Mesendoderm (in vitro differentiated cells): ENCODE data around the gene SNAPIN.
"Not testable (repeated sequence)": the region's sequence is repeated elsewhere in the genome, so short reads cannot be mapped to it uniquely, and the experiment has no call there.

Experiments
- DNase-seq: peaks from one replicate; pipeline ENCODE4 v3.0.0; 2013
- H2AK5ac ChIP-seq: 2 replicates; pipeline ENCODE4 v1.6.1; 2013; ENCODE audit warnings: low read length, inconsistent platforms
- H2BK120ac ChIP-seq: 2 replicates; pipeline ENCODE4 v1.6.1; 2013; ENCODE audit warnings: low read depth, mild to moderate bottlenecking, low read length, moderate library complexity, mixed read lengths
- H2BK15ac ChIP-seq: replicated peaks from 2 replicates; pipeline ENCODE4 v1.6.1; 2013; ENCODE audit warnings: low read depth, mild to moderate bottlenecking, moderate library complexity
- H2BK5ac ChIP-seq: 2 replicates; pipeline ENCODE4 v1.6.1; 2013; ENCODE audit warnings: low read length, inconsistent platforms
- H3K18ac ChIP-seq: 2 replicates; pipeline ENCODE4 v1.6.1; 2013; ENCODE audit warnings: mild to moderate bottlenecking, low read length, mixed read lengths
- H3K23ac ChIP-seq: one replicate; pipeline ENCODE4 v1.6.1; 2013; ENCODE audit warnings: low read length
- H3K27ac ChIP-seq: 2 replicates; pipeline ENCODE4 v1.5.1; 2013; ENCODE audit warnings: low read depth, mild to moderate bottlenecking, inconsistent platforms, low read length, moderate library complexity
- H3K27me3 ChIP-seq: 2 replicates; pipeline ENCODE4 v1.6.1; 2013; ENCODE audit warnings: low read length, control low read depth, mild to moderate bottlenecking, inconsistent platforms; ENCODE audit not compliant: insufficient read depth, poor library complexity
- H3K36me3 ChIP-seq: 2 replicates; pipeline ENCODE4 v1.6.1; 2013; ENCODE audit warnings: low read length, inconsistent platforms; ENCODE audit not compliant: control insufficient read depth, insufficient read depth
- H3K4ac ChIP-seq: one replicate; pipeline ENCODE4 v1.6.1; 2013; ENCODE audit warnings: low read depth, mild to moderate bottlenecking, low read length, moderate library complexity
- H3K4me1 ChIP-seq: 2 replicates; pipeline ENCODE4 v1.6.1; 2013; ENCODE audit warnings: low read depth, low read length, inconsistent platforms; ENCODE audit not compliant: control insufficient read depth
- H3K4me2 ChIP-seq: 2 replicates; pipeline ENCODE4 v1.6.1; 2013; ENCODE audit warnings: low read length
- H3K4me3 ChIP-seq: 2 replicates; pipeline ENCODE4 v1.5.1; 2013; ENCODE audit warnings: mild to moderate bottlenecking, low read length
- H3K56ac ChIP-seq: one replicate; pipeline ENCODE4 v1.6.1; 2013; ENCODE audit warnings: low read length
- H3K79me1 ChIP-seq: 2 replicates; pipeline ENCODE4 v1.6.1; 2013; ENCODE audit warnings: low read length, inconsistent platforms
- H3K79me2 ChIP-seq: 2 replicates; pipeline ENCODE4 v1.6.1; 2013; ENCODE audit warnings: mild to moderate bottlenecking, low read length; ENCODE audit not compliant: control insufficient read depth, insufficient read depth
- H3K9ac ChIP-seq: 2 replicates; pipeline ENCODE4 v1.6.1; 2013; ENCODE audit warnings: low read length, inconsistent platforms
- H4K5ac ChIP-seq: one replicate; pipeline ENCODE4 v1.6.1; 2013; ENCODE audit warnings: low read length
- H4K8ac ChIP-seq: one replicate; pipeline ENCODE4 v1.6.1; 2013; ENCODE audit warnings: low read depth, mild to moderate bottlenecking, control low read depth, low read length, moderate library complexity
- WGBS: extraction: QIAGEN DNeasy Blood & Tissue Kit; methylation state at CpG from one replicate; pipeline ENCODE4 v1.1.7; 2013; ENCODE audit warnings: low lambda C conversion rate, missing lambda C conversion rate; ENCODE audit not compliant: insufficient coverage; ENCODE audit errors: extremely low coverage; 5-methylcytosine and 5-hydroxymethylcytosine counted together

The SNAPIN gene

GRCh38 chr1:153670257-153670858 lies 11.9 kb downstream of the SNAPIN start:
- H3K27ac ChIP-seq = no peak overlapping the region
- H3K4me1 ChIP-seq = no peaks in the 10 kb centered on the region
- peaks cover 13% of the 10 kb centered on the region for H3K36me3 ChIP-seq
- H3K79me2 ChIP-seq = peaks cover 28% of the 10 kb centered on the region
- H4K5ac ChIP-seq = peak overlapping the region; percentile 1
- peak overlapping the region; percentile 64 for H2BK120ac ChIP-seq
- peak overlapping the region; percentile 85 for H3K56ac ChIP-seq
- peak overlapping the region; percentile 32 for H3K23ac ChIP-seq
- H3K4me2 ChIP-seq = peak overlapping the region; percentile 77
- DNase-seq = no peak
- WGBS = no CpG with 5 or more reads among the region's 22 CpGs
- H2BK5ac ChIP-seq = no peak overlapping the region
- H4K8ac ChIP-seq = no peak overlapping the region
- H3K4me3 ChIP-seq = peak overlapping the region; percentile 97
- peak overlapping the region; percentile 71 for H2AK5ac ChIP-seq
- H3K9ac ChIP-seq = peak overlapping the region; percentile 96
- peak overlapping the region; percentile 94 for H3K18ac ChIP-seq
- H2BK15ac ChIP-seq = no peak overlapping the region
- no peaks in the 10 kb centered on the region for H3K27me3 ChIP-seq
- peak overlapping the region; percentile 28 for H3K4ac ChIP-seq
- H3K79me1 ChIP-seq = peaks cover 8% of the 10 kb centered on the region

GRCh38 chr1:153670859-153671627 lies 12.5 kb downstream of the SNAPIN start, which contains the start of gene ILF2:
Gene ILF2, minus strand, starts transcription at chr1:153670993. Its CDS starts 71 bp downstream, at chr1:153670922.
- H4K8ac ChIP-seq = no peak within 1 kb of the TSS
- H3K23ac ChIP-seq = peak within 1 kb of the TSS; percentile 32
- peak within 1 kb of the TSS; percentile 94 for H3K18ac ChIP-seq
- peak; percentile 100 for DNase-seq
- peak within 1 kb of the TSS; percentile 97 for H3K4me3 ChIP-seq
- H3K27me3 ChIP-seq = no peaks in the 10 kb centered on the region
- no peak within 1 kb of the TSS for H2BK5ac ChIP-seq
- no peak within 1 kb of the TSS for H2BK15ac ChIP-seq
- H3K4ac ChIP-seq = peak within 1 kb of the TSS; percentile 28
- peaks cover 8% of the 10 kb centered on the region for H3K79me1 ChIP-seq
- H3K36me3 ChIP-seq = peaks cover 11% of the 10 kb centered on the region
- H2AK5ac ChIP-seq = peak within 1 kb of the TSS; percentile 71
- H4K5ac ChIP-seq = peak within 1 kb of the TSS; percentile 72
- peaks cover 28% of the 10 kb centered on the region for H3K79me2 ChIP-seq
- peak within 1 kb of the TSS; percentile 64 for H2BK120ac ChIP-seq
- H3K9ac ChIP-seq = peak within 1 kb of the TSS; percentile 96
- WGBS = no CpG with 5 or more reads among the region's 35 CpGs
- H3K27ac ChIP-seq = peak within 1 kb of the TSS; percentile 3
- peak within 1 kb of the TSS; percentile 91 for H3K4me2 ChIP-seq
- no peaks in the 10 kb centered on the region for H3K4me1 ChIP-seq
- peak within 1 kb of the TSS; percentile 85 for H3K56ac ChIP-seq

GRCh38 chr1:153671628-153672353 lies 13.3 kb downstream of the SNAPIN start:
- not testable (repeated sequence) for H3K36me3 ChIP-seq, H3K4me1 ChIP-seq, H3K79me1 ChIP-seq, H2AK5ac ChIP-seq, H3K27me3 ChIP-seq, H3K23ac ChIP-seq, DNase-seq, H2BK120ac ChIP-seq, H3K4ac ChIP-seq, H2BK5ac ChIP-seq, H4K8ac ChIP-seq, H2BK15ac ChIP-seq, H3K18ac ChIP-seq
- H4K5ac ChIP-seq = peak overlapping the region; percentile 72
- peak overlapping the region; percentile 74 for H3K4me3 ChIP-seq
- peak overlapping the region; percentile 83 for H3K56ac ChIP-seq
- H3K27ac ChIP-seq = peak overlapping the region; percentile 3
- WGBS = no CpG with 5 or more reads among the region's 28 CpGs
- H3K4me2 ChIP-seq = peak overlapping the region; percentile 91
- peaks cover 28% of the 10 kb centered on the region for H3K79me2 ChIP-seq
- H3K9ac ChIP-seq = peak overlapping the region; percentile 81

- Histone ChIP-seq H3K27ac (no peak overlapping the region), H3K79me1 (peaks cover 2% of the 10 kb centered on the region), H3K56ac (no peak overlapping the region), H4K8ac (no peak overlapping the region), H3K9ac (no peak overlapping the region), H3K79me2 (peaks cover 22% of the 10 kb centered on the region), H2AK5ac (no peak overlapping the region), H3K27me3 (no peaks in the 10 kb centered on the region), H2BK120ac (no peak overlapping the region), H3K36me3 (peaks cover 1% of the 10 kb centered on the region), H3K4me1 (peaks cover 3% of the 10 kb centered on the region), H3K4me2 (no peak overlapping the region), H2BK5ac (no peak overlapping the region), H4K5ac (no peak overlapping the region), H2BK15ac (no peak overlapping the region), H3K4ac (no peak overlapping the region), H3K18ac (no peak overlapping the region), H3K23ac (no peak overlapping the region), H3K4me3 (no peak overlapping the region)
- no peak for DNase-seq
- no CpG with 5 or more reads among the region's 2 CpGs for WGBS
Observed at GRCh38 chr1:153673511-153673910, 15.0 kb downstream of the SNAPIN start.

GRCh38 chr1:153677718-153678518 lies 19.4 kb downstream of the SNAPIN start:
- Histone ChIP-seq H2BK120ac (no peak overlapping the region), H3K4me3 (peak overlapping the region; percentile 45), H4K5ac (no peak overlapping the region), H3K56ac (peak overlapping the region; percentile 95), H2AK5ac (no peak overlapping the region), H3K9ac (peak overlapping the region; percentile 82), H3K79me1 (no peaks in the 10 kb centered on the region), H3K4ac (no peak overlapping the region), H2BK15ac (no peak overlapping the region), H3K23ac (peak overlapping the region; percentile 74), H3K4me1 (peaks cover 3% of the 10 kb centered on the region), H3K36me3 (no peaks in the 10 kb centered on the region), H3K79me2 (no peaks in the 10 kb centered on the region), H3K27me3 (no peaks in the 10 kb centered on the region), H2BK5ac (no peak overlapping the region), H4K8ac (no peak overlapping the region), H3K4me2 (peak overlapping the region; percentile 95), H3K27ac (no peak overlapping the region), H3K18ac (no peak overlapping the region)
- WGBS = no CpG with 5 or more reads among the region's 29 CpGs
- DNase-seq = peak; percentile 79
